Measurements from ENCODE around the gene DLGAP1. TPM values are rescaled to one million over a fixed set of nuclear protein-coding genes. Genes with fewer than 3 reads are reported as not detected.

DLGAP1 gene
- total RNA-seq, 1 experiment from 2014 or later = 0.46 TPM

DNA sequence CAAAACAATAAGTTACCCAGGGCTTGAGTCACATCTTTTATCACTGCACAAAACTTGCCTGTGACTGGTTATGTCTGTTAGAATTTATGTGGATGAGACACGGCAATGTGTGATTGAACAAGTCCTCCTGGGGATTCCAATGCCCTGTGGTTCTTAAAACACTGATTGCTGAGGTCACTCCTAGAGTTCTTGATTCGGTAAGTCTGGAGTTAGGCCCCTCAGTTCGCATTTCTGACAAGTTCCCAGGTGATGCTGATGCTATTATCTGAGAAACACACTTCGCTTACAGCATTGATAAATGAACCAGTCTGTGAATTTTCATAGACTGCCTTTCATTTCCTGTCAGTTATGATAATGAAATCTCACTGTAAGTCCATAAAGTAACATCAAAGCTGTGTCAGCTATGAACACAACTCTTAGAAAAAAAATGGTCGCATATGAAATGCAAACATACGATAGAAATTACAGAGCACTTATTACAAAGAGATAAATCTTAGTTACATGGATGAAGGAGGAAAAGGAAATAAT lies 214.0 kb downstream of the DLGAP1 start:
- DNase-seq (ENCODE audit: low read depth) = no peak

DNA sequence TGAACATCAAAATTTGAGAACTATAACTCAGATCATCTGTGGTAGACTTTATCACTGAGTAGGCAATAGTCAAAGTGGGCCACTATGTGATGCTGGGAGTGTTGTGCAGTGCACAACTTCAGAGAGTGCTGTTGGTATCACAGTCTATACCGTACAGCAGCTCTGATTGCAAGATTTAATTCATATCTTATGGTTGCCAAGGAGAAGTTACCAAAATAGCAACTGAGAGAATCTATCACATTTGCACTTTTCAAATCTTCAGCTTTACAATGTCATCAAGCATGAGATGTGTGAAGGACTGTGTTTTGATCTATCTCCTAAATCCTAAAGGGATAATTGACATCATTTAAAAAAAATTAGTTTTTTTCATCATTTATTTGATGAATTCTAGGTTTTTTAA lies 216.1 kb downstream of the DLGAP1 start:
- DNase-seq (ENCODE audit: low read depth) = no peak

DNA sequence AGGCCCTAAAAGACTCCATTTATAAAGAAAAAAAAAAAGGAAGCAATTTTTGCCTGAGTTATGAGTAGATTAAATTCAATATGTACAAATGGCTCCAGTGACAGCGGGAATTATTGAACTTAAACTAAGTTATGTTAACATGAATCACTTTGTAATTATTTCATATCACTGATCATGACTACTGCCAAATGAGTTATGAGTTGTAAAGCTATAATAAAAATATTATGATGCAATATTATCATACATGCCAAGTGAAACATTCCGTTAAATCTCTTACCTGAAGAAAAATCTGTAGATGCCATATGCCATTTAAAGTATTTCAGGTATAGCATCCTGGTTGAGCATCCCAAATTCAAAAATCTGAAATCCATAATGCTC lies 217.5 kb downstream of the DLGAP1 start:
- DNase-seq (ENCODE audit: low read depth) = no peak

DNA sequence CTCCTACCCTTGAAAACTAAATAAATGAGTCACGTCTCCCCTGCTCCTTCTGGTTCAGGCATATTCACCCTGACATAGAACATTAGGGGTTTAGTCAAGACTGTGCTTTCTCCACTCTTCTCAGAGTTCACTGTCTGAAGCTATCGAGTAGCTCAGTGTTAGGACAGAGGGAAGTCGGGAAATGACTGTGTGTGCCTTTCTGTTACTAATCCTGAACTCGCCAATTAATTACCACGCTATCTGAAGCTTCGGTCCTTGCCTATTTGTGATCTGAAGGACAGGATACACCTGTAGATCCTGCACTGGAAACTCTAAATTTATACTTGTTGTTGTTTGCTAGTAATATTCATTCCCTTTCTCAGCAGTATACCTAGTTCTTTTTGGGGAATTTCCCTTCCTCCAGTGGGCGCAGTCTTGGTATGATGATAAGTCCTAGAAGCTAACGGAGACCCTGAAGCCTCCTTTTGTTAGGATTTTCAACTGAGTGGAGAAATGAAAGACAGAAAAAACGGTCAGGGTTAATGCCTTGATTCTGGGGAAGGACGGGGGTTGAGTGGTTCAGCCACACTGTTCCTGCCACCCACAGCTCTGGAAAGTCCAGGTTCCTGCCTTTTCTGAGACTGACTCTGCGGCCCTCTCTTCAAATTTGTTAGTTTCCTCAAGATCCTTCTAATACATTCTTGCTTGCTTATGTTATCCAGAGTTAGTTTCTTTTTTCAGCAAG lies 218.0 kb downstream of the DLGAP1 start:
- DNase-seq (ENCODE audit: low read depth) = no peak

DNA sequence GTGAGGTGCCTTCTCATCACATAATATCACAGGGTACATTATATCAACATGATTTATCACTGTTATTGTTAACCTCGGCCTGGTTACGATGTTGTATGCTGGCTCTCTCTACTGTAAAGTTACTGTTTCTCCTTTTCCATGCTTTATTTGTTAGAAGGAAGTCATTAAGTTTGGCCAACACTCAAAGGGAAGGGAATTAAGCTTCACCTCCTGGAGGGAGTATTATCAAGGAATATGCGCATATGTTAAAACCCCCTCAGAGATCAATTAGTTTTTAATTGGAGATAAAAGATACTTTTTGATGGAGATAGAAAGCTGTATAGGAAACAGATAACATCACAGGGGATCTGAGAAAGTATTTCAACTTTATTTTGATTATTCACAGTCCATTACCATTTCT lies 221.6 kb downstream of the DLGAP1 start:
- DNase-seq (ENCODE audit: low read depth) = no peak

DNA sequence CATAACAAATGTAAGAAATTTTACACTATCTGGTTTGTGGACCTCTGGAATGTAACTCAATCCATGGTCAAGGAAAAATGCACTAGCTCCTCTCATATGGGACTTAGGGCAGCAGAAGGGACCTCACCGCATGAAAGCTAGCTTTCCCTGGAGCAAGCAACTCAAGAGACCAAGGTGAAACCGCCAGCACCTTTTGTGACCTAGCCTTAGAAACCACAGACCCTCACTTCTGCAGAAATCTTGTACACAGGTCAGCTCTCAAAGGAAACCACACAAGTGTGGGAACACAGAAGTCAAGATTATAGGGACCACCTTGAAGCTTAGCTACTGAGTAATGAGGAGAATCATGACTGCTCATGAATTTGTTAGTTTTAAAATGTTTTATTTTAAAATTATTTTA lies 222.5 kb downstream of the DLGAP1 start:
- no peak for DNase-seq (ENCODE audit: low read depth)

DNA sequence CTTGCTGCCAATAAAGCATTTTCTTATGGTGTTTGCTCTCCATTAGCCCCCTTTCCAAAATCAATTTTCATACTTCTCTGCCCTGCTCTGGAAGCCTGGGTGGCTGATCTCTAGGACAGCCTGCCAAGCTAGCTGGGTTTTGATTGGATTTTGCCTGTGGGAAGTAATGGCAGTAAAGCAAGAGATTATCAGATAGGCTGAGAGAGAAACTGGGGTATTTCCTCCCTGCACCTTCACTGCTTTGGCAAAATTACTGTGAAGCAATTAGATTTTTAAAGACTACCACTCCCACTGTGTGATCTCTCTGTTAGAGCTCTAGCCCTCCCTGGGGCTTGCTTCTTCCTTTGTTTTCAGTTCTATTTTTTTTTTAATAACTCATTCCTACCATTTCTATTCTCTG lies 223.8 kb downstream of the DLGAP1 start:
- DNase-seq (ENCODE audit: low read depth) = no peak

DNA sequence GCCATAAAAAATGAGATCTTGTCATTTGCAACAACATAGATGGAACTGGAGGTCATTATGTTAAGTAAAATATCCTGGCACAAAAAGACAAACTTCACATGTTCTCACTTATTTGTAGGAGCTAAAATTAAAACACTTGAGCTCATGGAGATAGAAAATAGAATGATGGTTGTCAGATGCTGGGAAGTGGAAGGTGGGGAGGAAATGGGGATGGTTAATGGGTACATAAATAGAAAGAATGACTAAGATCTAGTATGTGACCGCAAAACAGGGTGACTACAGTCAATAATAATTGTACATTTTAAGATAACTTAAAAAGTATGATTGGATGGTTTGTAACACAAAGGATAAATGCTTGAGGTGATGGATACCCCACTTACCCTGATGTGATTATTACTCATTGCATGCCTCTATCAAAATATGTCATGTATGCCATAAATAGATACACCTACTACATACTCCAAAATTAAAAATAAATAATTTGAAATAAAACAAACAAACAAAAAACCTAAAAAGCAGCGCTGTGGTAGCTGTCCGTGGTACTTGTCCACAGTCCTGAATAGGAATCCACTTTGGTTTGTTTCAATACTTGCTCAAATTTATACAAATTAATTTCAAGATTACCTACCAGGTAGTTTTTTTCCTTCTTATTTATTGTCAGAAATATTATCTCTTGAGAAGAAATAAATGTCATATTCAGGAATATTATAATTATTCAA lies 224.5 kb downstream of the DLGAP1 start:
- DNase-seq (ENCODE audit: low read depth) = no peak

DNA sequence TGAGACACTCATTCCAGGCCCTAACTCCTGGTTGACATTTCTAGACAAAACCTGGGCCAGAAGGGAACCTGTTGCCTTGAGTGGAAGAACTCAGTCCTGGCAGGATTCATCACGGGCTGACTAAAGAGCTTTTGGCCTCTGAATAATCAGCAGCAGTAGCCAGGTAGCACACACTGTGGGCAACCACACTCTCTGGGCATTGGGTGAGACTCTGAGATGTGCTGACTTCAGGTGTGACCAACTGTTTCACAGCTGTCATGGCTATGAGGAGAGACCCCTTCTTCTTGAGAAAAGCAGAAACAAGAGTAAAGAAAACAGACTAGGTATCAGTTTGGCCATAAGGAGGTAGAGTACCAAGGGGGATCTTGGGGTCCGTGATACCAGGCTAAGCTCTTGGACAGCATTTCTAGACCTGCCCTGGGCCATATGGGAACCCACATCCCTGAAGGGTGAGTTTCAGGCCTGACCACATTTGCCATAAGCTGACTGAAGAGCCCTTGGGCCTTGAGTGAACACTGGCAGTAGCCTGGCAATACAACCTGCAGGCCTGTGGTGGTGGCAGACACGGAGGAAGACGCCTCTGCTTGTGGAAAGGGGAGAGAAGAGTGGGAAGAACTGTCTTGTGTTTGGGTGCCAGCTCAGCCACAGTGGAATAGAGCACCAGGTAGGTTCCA lies 230.9 kb downstream of the DLGAP1 start:
- no peak for DNase-seq (ENCODE audit: low read depth)

DNA sequence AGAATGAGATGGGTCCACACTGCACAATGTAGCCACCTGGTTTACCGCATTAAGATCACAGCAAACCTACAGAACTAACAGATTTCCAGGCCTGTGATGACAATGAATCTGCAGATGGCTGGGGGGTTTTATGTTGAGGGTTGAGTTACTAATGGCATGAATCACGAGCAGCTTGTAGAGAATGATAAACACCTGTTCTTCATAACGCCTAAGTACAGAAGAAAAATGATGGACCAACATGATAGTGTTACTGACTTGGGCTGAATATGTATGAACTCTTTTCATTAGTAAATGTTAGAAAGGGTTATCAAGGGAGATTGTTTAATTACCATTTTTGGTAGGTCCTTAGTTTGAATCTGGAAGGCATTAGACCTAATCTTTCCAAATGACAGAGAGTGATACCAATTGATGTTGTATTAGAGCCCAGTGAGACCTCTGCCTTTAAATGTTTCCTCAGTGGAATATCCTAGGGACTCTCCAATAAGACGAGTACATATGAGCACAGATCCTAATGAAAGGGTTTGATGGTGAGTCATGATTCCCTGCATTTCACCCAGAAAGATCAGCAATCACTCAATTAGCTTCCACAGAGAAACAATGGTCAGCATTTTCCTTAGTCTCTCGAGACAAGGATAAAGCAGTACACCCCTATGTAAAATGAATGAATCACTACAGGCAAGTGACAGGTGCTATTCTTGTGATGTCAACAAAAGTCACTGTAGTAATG lies 243.8 kb downstream of the DLGAP1 start:
- DNase-seq (ENCODE audit: low read depth) = no peak

DNA sequence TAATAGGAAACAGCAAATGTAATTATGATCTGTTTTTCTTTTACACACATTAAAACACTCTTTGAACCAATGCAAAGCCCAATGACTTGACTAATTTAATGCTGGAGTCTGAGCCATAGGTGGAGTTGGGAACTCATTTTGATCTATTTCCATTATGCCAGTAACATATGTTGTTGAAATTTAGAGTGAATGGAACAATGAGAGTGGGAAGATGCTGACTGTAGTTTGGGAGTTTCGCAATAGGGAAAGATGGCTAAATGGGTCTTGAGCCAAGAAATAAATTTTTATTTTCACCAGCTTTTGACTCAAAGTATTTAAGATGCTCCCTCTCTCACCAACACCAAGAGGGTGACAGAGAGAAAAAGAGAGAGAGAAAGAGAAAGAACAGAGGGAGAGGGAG lies 246.7 kb downstream of the DLGAP1 start:
- no peak for DNase-seq (ENCODE audit: low read depth)

DNA sequence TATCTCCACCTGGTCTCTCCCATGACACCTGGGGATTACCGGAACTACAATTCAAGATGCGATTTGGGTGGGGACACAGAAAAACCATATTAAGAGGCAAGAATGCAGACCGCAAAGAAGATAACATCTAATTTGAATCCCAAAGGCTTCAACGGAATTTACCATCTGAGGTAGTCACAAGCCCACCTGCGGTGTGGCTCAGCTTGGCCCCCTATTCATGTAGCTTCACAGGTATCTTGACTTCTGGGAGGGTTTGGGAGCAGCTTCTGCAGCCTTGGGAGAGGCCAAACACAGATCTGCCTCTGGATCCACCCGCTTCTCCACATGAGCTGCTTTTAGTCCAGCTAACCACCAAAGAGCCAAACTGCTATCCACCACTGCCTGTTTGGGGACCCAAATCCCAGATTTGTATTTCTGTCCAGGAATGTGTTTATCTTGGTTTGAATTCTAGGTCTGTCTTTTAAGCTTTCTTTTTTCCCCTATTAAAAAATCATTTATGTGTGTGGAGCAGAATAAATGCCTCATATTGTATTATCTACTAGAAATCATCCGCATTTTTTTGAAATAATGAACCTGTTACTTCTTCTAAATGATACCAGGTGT lies 247.6 kb downstream of the DLGAP1 start:
- no peak for DNase-seq (ENCODE audit: low read depth)

DNA sequence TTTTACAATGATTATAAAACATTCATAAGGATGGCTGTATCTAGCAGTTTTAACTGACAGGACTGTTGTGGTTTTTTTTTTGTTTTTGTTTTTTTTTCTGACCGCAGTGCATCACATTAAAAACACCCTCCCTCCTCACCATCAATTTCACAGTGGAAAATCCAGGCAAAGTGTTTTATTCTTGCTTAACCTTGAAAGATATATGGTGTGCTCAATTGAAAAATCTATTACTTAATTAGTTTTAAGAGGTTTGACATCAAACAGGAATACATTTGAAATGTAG lies 250.7 kb downstream of the DLGAP1 start:
- no peak for DNase-seq (ENCODE audit: low read depth)

DNA sequence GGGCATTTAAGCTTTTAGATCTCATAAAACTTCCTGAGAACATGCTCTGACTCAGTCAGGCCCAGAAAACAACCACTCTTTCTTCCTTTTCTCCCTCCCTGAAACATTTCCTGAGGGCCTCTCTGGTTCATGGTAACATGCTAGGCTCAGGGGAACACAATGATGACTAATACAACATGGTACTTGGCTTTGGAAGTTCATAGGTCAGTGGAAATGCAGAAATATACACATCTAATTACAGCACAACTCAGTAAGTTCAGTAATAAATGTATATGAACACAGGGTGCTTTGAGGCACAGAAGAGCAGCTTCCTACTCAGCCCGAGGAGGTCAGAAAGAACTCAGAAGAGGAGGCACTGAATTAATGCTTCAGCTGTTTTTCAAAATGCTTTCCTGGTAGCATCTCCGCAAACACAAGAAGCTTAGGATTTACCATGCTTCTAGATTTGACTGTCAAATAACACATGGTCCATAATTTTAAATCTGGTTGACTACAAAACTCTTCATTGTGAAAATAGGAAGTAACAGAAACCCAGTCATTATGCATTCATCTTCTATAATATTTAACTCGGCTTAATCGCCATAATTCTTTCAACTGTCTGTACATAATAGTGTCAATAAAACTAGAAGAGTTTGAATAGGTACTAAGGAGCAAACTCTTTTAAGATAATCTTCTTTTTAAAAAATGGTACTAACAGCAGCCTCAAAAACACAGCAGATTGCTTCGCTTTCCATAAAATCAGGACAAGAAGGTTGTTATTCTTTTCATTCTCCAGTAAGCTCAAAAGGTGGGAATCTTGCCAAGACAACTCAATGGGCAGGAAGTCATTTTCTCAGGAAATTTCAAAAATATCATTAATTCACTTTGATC lies 251.3 kb downstream of the DLGAP1 start:
- no peak for DNase-seq (ENCODE audit: low read depth)

DNA sequence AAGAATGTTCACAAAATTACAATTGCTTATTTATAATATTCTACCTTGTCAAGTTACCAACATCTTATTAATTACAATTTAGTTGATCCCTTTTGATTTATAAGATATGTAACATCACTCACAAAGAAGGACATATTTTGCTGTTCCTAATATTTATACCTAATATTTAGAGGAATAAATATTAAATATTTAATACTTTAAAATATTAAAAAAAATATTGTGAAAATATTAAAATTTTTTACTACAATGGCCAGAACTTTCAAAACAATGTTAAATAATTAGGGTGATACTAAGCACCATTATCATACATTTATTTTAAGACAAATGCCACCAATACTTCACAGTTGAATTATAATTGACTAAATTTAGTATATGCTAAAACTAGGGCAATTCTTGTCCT lies 254.7 kb downstream of the DLGAP1 start:
- DNase-seq (ENCODE audit: low read depth) = no peak

DNA sequence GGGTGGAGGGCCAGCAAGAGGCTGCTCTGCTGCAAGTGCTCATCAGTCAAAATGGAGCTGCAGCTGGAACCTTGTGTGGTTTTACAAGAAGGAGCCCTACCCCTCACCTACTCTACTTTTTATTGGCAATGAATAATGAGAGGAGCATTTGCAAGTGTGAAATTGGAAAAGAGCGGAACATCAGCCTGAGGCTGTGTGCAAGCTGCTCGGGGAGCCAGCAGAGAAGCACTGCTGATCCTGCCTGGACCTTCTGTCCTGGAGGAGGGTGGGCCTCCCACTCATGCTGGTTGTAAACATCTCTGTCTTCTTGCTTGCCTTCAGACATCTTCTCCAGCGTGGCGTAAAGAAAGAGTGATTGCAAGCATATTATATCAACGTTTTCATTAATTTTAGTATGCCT lies 256.2 kb downstream of the DLGAP1 start:
- no peak for DNase-seq (ENCODE audit: low read depth)

DNA sequence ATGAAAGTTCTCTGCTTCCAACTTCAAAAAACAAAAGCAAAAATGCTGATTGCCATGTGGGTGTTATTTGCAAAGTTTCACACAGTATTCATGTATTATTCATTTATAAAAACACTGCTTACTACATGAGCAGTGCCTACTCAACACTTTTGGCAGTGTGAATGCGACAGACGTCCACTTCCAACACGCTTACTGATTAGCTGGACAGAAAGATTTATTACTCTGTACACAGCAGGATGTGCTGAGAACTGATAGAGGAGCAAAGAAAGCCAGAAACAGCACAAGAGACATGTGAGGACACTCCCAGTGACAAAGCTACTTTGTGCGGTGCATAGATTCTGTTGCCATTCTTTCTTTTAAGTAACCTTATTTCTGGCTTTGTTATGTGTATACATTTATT lies 258.8 kb downstream of the DLGAP1 start:
- DNase-seq (ENCODE audit: low read depth) = no peak

DNA sequence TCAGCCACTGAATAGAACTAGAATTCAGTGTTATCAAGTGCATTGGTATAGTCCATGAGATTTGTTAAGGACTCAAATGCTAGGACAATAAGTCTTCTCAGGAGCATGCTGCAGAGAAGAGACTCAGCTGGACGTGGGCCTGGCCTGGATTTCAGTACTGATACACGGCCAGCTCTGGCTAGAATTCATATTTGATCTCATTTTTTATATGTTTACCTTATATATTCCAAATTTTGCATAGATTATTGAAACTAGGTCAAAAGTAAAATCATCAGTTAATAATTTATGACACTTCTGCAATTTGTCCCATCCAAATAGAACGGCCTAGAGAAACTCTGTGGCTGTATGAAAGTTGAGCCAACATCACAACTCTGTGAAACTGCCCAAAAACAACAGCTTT lies 262.0 kb downstream of the DLGAP1 start:
- DNase-seq (ENCODE audit: low read depth) = no peak

DNA sequence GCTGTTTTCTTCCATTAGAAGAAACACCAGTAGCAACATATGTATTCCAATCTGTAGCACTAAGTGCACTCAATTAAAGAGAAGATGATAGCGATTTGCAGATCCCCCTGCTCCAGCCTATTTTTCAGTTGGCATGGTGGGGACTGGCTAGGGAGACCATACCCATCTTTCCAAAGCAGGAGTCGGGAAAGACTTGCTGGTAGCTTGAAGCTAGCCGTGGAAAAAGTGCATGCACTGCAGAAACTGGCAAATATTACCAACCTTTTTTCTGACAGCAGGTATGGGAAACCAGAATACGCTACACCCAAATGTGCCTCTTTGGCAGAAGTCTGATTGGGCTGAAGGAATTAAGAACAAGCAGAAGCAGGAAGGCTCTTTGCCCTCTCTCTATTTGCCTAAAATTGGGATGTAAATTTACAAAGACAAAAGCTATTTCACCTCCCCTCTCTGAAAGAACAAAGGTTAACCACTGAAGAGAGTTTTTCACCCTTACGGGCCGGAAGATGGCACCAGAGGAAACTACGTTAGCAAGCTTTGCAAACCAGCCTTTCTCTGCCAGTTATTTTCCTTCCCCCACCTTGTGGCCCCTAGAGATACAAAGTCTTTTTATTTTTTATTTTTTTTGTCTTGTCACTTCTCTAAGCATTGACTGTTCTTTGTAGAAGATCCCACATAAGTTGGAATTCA lies 273.1 kb downstream of the DLGAP1 start:
- DNase-seq (ENCODE audit: low read depth) = no peak

DNA sequence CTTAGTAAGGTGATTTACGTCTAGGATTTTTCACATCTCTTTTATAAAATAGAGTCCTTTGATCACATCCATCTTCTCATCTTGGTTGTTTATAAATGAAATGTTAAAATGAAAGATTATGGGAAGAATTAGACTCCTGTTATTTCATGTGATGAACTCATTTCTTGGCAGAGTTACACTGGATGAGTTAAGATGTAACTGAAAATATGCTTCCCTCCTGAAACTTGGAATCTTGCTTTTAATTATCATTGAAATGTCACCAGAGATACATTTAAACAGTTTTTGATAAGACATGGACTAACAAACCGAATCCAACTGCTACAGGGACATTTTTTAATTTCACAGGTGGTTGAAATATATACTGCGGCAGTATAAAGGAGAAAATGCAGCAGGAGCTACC lies 274.0 kb downstream of the DLGAP1 start:
- DNase-seq (ENCODE audit: low read depth) = no peak

Measured in LHCN-M2 (cell line).